ENCODE measurements around the gene CMTM4.

CMTM4 gene

GRCh38 chr16:66605979-66606751 is 90.4 kb downstream of the CMTM4 start:
- DNase-seq (ENCODE audit: insufficient read length, low spot score) (no peak), FAIRE-seq (no peak)
- TF ChIP-seq CTCF (IDR thresholded peaks at IDR 0.05; ENCODE audit: insufficient read depth, missing control alignments) = no peak

GRCh38 chr16:66605177-66605978 is 91.2 kb downstream of the CMTM4 start:
- FAIRE-seq (no peak), DNase-seq (ENCODE audit: insufficient read length, low spot score) (no peak)

GRCh38 chr16:66604376-66605176 is 92.0 kb downstream of the CMTM4 start, which contains the start of gene CMTM3:
Gene CMTM3 (plus strand): TSS chr16:66604704. CDS start chr16:66604806, 102 bp downstream.
- peak; percentile 38 for DNase-seq (ENCODE audit: insufficient read length, low spot score)
- FAIRE-seq = no peak
- peak; percentile 57 for TF ChIP-seq CTCF (IDR thresholded peaks at IDR 0.05; ENCODE audit: insufficient read depth, missing control alignments)

More at GRCh38 chr16:66605177-66605978, 91.2 kb downstream of the CMTM4 start:
- TF ChIP-seq CTCF (IDR thresholded peaks at IDR 0.05; ENCODE audit: insufficient read depth, missing control alignments) = no peak

- no peak for FAIRE-seq
- DNase-seq (ENCODE audit: insufficient read length, low spot score) = peak; percentile 15
- no peak for TF ChIP-seq CTCF (IDR thresholded peaks at IDR 0.05; ENCODE audit: insufficient read depth, missing control alignments)
These were observed 92.8 kb downstream of the CMTM4 start for GRCh38 chr16:66603537-66604375.

GRCh38 chr16:66601471-66601870 is 95.1 kb downstream of the CMTM4 start:
- no peak for TF ChIP-seq CTCF (IDR thresholded peaks at IDR 0.05; ENCODE audit: insufficient read depth, missing control alignments)
- DNase-seq (ENCODE audit: insufficient read length, low spot score) (no peak), FAIRE-seq (no peak)

GRCh38 chr16:66600477-66600876 is 96.1 kb downstream of the CMTM4 start:
- FAIRE-seq = no peak
- no peak for TF ChIP-seq CTCF (IDR thresholded peaks at IDR 0.05; ENCODE audit: insufficient read depth, missing control alignments)
- no peak for DNase-seq (ENCODE audit: insufficient read length, low spot score)

Measured in D721Med (cell line).